A549 treated with AZD9567 at 1 μM for 4 hours (cell line): ENCODE measurements around the gene SLC7A6. TPM values are rescaled to one million over a fixed set of nuclear protein-coding genes. Genes with fewer than 3 reads are reported as not detected.

ENCODE experiments used
- total RNA-seq: library from RNA; stranded (reverse); fragments of 200-300 nt; extraction: Qiagen RNA extraction; gene quantifications from 5 replicates; pipeline ENCODE4 v1.2.3, GENCODE V29; 2022; ENCODE audit not compliant: insufficient read depth

The SLC7A6 gene
- 26.4 to 31.7 TPM (median 30.8 TPM) in 5 replicates for total RNA-seq

GRCh38 chr16:68264128-68265077 lies at the start of gene SLC7A6:
SLC7A6 (plus strand) TSS chr16:68264526; CDS start chr16:68274727, 10,201 bp downstream.

DNA sequence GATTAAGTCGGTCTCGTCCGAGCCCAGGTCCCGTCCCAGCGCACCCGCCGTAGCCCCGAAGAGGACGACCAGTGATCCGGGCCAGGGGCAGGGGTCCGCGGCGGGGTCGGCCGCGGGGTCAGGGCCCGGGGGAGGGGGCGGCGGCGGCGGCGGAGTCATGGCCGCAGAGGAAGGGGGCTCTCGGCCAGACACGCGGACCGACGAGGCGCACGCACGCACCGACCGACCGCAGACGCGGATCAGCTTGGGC lies 28.5 kb upstream of the SLC7A6 start, which contains the start of gene ESRP2:
Gene ESRP2 (minus strand): TSS at position 241 of the 250 bp plus-strand sequence. CDS start 82 bp downstream, at position 159.

DNA sequence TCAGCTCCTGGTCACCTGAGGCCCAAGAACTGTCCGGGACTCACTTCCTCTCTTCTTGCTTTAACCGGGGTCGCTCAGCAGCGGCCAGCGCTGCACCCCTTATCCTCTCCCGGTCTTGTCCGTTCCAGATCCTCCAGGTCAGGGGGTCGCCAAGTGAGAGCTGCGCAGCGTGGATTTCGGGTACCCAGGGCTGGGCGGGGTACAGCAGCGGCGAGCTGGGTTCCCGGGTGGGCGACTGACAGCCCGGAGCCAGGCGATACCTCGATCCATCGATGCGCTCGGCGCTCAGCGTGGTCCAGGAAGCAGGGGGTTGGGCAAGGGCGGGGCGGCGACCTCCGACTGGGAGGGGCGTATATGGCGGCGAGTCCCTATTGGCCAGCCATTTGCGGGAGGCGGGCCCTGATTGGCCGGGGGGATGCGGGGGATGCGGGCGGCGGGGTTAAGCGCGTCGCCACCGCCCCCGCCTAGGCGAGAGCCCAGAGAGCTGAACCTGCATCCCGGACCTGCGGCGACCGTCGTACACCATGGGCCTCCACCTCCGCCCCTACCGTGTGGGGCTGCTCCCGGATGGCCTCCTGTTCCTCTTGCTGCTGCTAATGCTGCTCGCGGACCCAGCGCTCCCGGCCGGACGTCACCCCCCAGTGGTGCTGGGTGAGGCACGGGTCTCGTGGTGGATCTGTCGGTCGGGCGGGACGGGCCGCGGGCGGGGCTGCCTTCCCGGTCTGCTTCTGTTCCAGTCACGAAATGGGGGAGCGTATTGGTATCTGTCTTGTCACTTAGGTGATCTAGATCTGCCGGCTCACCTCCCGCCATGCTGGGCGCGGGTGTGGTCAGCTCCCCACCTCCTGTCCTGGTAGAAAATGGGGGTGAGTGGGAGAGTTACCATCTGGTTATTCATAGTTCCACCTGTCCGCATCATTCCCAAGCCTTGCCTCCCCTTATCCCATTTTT lies 19.1 kb upstream of the SLC7A6 start, which contains the start of gene PLA2G15:
Gene PLA2G15 (plus strand): TSS at position 471 of the 951 bp plus-strand sequence. CDS start 54 bp downstream, at position 525.

DNA sequence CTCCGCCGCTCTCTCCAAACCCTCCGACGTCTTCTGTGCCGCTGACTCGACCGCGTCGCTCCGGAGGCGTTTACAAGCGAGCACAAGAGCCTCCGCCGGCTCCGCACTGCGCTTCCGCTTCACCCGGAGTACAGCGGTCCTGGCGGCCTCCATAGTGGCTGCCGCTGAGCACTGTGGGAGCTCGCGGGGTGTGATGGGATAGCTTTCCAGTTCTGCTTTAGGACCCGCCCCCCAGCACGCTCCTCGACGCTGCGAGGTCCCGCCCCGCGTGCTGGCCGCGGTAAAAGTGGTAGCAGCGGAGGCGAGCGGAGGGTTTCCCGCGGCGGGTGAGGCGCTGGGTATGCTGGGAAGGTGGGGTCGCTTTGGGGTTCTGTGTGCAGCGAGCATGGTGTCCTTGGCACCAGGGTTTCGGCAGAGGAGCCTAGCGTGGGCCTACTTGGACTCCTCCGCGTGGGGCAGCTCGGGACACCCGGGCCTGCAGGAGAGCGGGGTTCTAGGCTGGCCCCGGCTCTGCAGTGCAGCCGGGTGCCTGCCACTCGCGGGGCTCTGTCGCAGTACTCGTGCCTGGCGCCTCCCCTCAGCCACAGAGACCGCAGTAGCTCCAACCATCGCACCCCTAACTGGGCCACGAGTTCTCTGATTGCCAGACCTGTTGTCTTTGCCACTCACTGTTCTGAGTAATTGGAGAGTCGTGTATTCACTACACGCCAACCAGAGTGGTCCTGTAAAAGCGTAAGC lies 46.6 kb downstream of the SLC7A6 start, which contains the start of the genes PRMT7 and SLC7A6OS:
Gene PRMT7 (plus strand): TSS at position 246 of the 738 bp plus-strand sequence. CDS start 4,961 bp downstream, outside the sequence.
Gene SLC7A6OS (minus strand): TSS at position 173 of the 738 bp plus-strand sequence. CDS start 20 bp downstream, at position 153.

Other genes with a start within 250 kb of the SLC7A6 start
- gene DPEP2NB, start 248.6 kb upstream of the SLC7A6 start, total RNA-seq, result not detected in 5 replicates
- 17.5 to 22.0 TPM (median 21.0 TPM) in 5 replicates for gene DDX28, start 241.3 kb upstream of the SLC7A6 start, total RNA-seq
- 14.9 to 17.4 TPM (median 15.9 TPM) in 5 replicates for gene DUS2, start 241.2 kb upstream of the SLC7A6 start, total RNA-seq
- gene NFATC3, start 179.2 kb upstream of the SLC7A6 start, total RNA-seq, result 14.4 to 17.5 TPM (median 15.0 TPM) in 5 replicates
- gene ESRP2, start 28.4 kb upstream of the SLC7A6 start, total RNA-seq, result 0.03 to 5.9 TPM (median 0.16 TPM) in 4 of 5 replicates, not detected in the other
- gene PLA2G15, start 19.2 kb upstream of the SLC7A6 start, total RNA-seq, result 16.1 to 20.8 TPM (median 17.1 TPM) in 5 replicates
- 7.0 to 12.9 TPM (median 12.5 TPM) in 5 replicates for gene SLC7A6OS, start 46.4 kb downstream of the SLC7A6 start, total RNA-seq
- gene PRMT7, start 46.5 kb downstream of the SLC7A6 start, total RNA-seq, result 31.0 to 85.2 TPM (median 32.3 TPM) in 5 replicates
- 0.14 to 0.59 TPM (median 0.22 TPM) in 4 of 5 replicates, not detected in the other for gene SMPD3, start 184.0 kb downstream of the SLC7A6 start, total RNA-seq